HG02759 (cell line): Measurements from ENCODE around the gene LZTS3.
A peak's percentile ranks its signal among the peaks of the same experiment; 100 is the strongest.
"Not testable (repeated sequence)": the region's sequence is repeated elsewhere in the genome, so short reads cannot be mapped to it uniquely, and the experiment has no call there.

Experiments
- ATAC-seq: cut with Tn5 transposase; IDR thresholded peaks from one replicate; pipeline ENCODE4 v1.9.1; 2021; ENCODE audit warnings: mild to moderate bottlenecking, moderate library complexity; ENCODE audit not compliant: unreplicated experiment

Gene LZTS3

DNA sequence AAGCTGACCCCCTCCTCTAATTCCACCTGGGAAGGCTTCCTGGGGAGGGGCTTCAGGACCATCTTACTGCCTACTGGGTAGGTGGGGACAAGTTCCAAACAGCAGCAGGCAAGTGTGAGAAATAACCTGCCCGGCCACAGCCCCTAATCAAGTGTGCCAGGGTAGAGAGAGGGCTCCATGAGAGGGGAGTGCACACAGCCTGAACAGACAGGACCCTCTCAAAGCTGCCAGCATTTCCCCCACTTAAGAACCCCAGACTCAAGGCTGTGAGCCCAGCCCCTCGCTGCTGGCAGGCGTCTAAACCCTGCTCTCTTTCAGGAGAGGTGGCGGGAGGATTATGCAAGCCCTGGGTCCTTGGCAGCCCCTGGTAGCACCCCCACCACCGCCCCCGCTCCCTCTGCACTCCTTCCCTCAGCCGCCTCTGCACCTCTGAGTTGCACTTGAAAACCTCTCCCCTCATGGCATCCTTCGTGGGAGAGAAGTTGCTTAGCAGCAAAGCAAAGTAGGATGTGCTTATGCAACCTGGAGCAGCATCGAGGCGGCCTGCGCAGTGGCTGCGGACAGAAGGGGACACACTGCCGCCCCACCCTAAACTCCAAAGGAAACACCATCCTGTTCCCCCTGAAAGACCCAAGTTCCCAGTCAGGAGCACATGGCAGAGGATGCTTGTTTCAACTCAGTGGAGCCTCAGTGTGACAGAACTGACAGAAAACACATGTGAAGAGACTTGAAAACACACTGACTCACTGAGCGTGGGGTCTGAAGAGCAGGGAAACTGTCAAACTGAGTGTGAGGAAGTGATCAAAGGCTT lies 20.7 kb upstream of the LZTS3 start:
- no peak for ATAC-seq

DNA sequence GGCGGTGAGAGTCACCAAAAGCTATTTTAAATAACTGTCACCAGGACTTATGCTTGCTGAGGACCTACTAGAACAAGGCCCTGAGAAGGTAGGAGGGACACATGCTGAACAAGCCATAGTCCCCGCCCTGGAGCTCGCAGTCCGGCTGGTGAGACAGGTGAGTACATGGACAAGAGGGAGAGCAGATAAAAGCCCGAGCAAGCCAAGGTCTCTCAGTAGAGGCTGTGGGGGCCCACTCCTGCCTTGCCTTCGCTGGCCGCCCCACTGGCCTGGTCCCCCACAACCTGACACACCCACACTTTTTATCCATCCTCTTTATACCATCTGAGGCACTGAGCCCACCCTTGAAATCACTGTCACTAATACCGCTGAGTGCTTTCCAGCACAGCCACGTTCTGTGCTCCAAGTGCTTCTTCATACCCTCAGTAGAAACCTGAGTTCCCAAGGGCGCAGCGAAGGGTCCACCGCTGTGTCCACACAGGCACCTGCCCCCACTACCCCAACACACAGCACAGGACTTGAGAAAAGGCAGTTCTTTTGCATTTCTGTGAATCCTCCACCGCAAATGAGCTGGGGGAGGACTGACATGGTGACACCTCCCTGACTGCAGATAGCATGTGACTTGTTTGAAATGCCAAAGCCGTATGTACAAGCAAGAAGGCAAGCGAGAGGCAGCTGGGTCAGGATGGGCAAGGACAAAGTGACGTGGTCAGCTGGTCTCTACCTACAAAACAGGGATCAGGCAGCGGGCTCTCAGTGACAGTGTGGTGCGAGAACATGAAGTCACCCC lies 19.1 kb upstream of the LZTS3 start:
- ATAC-seq, result no peak

DNA sequence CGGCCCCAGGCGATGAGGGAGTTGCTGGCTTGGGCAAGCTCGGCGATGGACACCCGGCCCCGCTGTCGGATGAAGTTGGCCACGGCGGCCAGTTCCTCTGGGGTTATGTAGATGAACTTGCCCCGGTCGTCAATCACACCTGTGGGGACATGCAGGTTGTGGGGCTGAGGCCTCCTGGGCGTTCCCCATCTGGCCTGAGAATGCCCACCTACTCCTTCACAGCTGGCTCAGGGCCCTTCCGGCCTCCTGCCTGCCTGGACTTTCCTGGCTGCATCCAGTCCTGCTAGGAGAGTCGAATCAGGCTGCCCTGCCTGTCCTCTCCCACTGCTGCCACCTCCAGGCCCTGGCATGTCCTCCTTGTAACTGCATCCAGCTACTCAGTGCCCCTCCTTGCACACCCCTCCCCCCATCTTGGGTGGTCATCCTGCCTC lies 17.3 kb upstream of the LZTS3 start:
- ATAC-seq, result no peak

DNA sequence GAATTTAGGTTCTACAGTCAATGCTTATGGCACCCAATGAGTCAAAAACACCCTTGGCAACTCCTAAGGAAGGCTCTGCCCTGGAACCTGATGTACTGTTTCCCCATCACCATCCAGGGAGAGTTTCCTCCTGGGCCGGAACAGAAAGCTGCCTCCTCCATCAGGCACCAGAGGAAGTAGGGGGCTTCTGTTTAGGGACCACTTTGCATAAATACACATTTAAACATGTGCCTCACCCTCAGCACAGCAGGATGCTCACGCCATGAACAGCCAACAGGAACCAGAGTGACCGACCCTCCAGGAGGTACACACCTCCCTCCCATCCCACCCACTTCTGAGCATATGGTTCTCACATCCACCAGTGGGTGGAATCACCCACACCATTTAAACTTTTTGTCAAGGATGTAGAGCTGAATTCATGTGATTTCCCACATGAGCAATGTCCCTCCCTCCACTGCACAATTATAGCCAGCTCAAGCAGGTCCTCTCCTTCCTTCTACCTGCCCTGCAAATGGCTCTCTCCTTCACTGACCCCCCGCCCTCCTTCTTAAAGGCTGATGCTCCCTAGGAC lies 16.3 kb upstream of the LZTS3 start:
- ATAC-seq, result no peak

DNA sequence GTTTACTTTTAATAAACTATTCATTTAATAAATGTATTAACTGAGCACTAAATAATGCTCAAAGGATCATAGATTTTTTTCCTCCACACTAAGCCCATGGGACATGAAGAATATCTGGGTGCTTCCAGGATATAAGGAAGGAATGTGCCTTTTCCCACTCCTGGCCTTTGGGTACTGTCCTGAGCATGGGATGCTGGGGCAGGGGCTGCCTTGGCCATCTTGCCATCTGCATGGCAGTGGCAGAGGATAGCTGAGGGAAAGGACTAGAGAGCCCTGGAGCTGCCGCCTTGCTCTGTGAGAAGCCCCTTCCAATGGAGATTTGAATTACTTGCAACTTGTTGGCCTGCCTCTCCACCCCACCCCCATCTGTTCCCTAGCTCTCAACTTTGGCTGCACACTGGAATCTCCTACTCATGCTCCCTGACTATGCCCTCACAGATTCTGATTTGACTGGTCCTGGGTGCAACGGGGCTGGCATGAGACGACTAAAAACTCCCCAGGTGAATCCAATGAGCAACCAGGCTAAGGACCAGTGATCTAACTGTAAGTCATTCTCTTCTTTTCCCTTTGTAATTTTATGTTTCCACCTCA lies 15.6 kb upstream of the LZTS3 start:
- no peak for ATAC-seq

DNA sequence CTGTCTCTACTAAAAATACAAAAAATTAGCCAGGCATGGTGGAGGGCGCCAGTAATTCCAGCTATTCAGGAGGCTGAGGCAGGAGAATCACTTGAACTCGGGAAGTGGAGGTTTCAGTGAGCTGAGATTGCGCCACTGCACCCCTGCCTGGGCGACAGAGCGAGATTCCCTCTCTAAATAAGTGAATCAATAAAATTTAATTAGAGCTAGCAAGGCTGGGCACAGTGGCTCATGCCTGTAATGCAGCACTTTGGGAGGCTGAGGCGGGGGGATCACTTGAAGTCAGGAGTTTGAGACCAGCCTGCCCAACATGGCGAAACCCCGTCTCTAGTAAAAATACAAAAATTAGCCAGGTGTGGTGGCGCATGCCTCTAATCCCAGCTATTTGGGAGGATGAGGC lies 14.5 kb upstream of the LZTS3 start:
- not testable (repeated sequence) for ATAC-seq

DNA sequence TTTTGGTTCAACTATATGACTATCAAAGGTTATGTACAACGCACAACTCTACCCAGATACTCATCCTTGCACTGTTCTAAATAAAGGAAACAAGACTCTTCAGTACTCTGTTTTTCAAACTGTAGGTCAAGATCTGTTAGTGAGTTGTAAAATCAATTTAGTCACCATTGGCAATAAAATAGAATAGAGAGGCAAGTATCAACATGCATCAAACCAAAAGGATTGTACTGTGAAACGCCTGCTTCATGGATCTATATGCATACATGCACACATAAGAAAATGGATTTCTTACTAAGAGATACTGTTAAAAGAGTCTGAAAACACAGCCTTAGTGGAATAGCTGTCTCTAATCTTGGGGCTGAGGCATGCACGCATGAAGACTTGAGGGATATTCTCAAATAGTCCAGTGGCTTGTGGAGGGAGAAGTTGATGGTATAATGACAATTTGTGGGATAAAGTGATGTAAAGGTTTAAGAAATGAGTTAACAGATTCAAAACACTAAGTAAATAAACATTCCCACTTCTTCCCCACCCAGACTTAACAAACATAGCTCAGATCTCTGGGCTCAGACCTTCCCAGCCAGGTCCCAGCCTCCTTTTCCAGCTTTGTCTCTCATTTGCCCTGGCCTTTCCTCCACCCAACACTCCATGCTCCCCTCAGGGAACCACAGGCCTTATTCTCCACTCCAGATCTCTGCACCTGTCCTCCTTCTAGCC lies 10.7 kb upstream of the LZTS3 start:
- ATAC-seq, result no peak

DNA sequence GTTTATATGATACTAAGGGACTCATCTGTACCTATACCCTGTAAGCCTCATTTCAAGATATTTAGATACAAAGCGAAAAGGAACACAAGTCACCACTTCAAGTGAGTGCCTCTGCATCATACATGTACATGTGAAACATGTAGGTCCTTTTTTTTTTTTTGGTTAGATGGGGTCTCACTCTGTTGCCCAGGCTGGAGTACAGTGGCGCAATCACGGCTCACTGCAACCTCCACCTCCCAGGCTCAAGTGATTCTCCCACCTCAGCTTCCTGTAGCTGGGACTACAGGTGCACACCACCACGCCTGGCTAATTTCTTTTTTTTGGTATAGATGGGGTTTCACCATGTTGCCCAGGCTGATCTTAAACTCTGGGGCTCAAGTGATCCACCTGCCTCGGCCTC lies 9.1 kb upstream of the LZTS3 start:
- ATAC-seq, result not testable (repeated sequence)

DNA sequence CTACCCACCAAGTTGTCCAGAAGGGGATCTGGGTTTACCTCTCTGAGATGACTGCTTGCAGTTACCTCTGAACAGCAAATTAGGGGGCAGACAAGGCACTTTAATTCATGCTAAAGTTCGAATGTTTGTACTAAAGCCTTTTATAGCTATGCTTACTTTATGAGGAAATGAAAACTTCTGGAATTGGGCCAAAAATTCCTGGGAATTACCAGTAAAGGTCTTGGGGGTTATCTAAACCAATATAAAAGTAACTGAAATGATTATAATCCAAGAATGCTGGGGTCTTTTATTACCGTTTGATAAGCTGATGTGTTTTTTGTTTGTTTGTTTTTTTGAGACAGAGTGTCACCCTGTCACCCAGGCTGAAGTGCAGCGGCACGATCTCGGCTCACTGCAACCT lies 7.9 kb upstream of the LZTS3 start:
- no peak for ATAC-seq

DNA sequence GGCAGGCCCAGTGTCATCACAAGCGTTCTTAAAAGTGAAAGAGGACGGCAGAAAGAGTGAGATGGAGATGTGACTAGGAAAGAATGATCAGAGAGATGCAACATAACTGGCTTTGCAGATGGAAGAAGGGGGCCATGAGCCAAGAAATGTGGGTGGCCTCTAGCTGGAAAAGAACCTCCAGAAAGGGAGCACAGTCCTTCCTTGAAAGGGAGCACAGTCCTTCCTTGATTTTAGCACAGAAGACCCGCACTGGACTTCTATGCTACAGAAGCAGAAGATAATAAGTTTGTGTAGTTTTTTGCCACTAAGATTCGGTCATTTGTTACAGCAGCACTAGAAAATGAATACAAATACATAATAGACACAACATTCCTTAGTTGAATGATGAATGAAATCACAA lies 7.0 kb upstream of the LZTS3 start:
- no peak for ATAC-seq

DNA sequence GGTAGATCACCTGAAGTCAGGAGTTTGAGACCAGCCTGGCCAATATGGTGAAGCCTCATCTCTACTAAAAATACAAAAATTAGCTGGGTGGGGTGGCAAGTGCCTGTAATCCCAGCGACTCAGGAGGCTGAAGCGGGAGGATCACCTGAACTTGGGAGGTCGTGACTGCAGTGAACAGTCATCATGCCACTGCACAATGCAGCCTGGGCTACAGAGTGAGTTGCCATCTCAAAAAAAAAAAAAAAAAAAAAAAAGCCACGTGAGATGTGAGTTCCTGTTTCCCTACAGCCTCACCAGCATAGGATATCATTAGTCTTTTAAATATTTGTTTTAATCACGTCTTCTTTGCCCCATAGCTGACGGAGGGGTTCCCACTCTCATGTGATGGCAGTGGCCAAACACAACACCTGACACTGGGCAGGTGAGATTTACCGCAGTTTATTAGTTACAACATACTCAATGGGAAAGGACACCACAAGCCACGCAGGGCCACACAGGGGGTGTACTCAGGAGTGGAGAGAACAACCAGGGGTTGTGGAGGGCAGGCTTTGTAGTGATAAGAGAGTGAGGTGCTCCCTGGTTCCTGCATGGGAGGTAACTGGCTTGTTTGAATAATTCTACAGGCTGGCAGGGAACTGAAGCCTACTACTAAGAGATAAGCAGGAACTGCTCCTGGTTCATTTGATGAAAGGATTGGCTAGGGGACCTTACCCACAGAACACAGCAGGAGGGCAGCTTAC lies 4.6 kb upstream of the LZTS3 start:
- ATAC-seq, result no peak

DNA sequence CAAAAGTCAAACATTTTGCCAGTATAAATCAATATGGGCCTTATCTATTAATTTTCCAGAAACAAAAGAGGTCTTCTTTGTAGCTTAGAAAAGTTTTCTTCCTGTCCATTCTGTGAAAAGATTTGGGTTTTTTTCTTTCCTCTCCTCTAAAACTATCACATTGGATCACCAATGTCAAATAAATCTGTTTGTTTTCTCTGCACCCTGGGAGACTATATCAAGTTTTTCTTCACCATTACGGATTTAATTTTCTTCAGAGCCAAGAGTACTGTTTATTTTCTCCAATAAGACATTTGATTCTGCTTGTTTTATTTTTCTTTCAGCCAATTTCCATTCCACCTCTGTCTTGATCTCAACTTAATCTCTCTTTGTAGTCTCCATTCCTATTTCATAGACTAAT lies 1.9 kb upstream of the LZTS3 start:
- ATAC-seq, result no peak

DNA sequence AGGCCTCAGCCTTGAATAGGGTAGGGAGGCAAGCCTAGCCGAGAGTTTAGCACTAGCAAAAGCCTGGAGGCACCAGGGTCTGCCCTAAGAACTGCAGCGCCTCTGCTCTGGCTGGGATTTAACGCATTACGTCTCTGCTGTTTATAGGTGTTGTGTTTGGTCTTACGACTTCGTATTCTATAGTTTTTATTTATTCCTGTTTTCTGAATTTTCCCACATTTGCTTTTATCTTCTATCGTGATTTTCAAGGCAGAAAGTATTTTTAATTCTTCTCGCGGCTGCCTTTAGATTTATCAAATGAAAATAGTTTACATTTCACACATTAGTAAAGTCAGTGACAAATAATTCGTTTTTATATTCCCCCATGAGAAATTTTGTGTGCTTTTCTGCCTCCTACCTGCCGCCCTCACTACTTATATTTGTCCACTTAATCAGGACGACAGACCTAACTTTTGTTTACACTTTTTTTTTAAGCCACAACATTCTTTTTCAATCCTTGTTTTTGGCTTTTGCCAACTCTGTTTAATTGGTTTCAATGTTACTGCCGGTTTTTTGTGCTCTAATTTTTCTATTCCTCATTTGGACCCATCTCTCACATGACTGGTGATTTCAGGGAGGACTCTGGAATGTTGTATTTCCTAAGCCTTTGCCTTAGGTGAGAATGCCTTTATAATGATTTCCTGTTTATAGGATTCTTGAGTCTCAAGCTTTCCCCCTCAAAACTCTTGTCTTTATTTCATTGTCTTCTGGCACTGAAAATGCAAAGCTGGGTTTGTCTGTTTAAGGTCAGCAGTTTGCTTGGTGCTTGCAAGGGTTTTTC lies 1.3 kb upstream of the LZTS3 start:
- no peak for ATAC-seq

DNA sequence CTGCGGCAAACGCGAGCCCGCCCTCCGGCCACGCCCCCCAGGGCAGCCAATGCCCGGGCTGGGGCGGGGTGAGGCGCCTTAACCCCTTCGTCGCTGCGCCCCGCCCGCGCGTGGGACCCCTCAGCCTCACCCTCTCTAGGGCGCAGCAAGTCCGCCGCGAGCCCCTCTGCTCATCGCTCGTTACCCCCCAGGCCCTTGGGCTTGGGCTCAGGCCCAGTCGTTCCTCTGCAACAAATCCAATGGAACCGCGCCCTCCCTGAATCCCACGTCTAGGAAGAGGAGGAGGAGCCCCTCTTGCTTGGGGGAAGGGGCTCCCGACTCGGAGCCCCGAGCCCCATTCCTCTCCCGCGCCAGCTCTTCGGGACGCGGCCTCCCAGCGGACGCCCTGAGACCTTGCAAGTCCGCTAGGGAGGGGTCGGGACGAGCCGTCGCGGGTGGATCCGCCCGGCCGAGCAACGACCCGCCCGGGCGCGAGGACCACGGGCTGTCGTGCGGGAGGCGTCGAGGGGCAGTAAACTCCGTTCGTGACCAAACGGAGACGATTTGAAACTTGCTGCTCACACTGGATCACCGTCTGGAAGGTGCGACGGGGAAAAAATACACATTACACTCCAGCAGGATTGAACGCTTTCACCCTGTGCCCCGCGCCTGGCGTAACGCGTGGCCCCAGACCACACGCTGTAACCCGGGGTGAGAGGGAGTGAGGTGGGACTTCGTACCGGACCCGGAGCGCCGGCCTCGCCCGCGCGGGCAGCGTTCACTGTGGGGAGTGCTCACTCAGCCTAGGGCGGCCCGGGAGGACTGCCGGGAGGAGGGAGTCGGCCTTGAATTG lies 477 bp upstream of the LZTS3 start:
- peak; percentile 94 for ATAC-seq

DNA sequence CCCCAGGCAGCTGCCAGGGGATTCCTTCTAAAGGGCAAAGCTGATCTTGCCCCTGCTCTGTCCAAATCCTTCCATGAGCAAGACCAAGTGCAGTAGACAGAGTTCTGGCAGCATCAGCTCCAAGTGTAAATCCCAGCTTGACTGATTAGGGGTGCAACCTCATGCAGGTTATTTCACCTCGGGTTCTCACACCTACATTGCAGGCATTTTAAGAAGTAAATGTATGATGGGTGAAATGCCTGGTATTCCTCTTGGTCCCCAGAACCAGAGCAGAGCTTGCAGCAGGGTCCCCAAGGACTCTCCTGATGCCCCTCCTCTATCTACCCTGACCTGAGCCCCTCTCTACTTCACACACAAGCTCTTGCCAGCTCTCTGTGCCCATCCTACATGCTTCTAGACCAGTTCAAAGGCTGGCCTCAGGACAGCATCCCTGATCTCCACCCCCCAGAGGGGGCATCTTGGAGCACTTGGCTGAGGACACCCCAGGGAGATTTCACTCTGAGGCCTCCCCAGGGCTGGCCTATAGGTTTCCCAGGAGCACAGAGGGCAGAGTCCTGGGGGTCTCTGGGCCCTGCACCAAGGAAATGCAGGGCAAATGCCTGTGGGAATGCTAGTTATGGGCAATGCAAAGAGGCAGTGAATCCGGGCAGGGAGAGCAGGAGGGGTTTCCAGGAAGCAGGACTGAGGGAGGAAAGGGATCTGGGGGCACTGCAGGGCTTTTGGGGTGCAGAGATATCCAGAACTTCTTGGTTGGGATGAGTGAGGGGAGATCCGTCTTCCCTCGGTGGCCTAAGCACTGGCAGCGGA lies 1.0 kb downstream of the LZTS3 start:
- ATAC-seq, result no peak

DNA sequence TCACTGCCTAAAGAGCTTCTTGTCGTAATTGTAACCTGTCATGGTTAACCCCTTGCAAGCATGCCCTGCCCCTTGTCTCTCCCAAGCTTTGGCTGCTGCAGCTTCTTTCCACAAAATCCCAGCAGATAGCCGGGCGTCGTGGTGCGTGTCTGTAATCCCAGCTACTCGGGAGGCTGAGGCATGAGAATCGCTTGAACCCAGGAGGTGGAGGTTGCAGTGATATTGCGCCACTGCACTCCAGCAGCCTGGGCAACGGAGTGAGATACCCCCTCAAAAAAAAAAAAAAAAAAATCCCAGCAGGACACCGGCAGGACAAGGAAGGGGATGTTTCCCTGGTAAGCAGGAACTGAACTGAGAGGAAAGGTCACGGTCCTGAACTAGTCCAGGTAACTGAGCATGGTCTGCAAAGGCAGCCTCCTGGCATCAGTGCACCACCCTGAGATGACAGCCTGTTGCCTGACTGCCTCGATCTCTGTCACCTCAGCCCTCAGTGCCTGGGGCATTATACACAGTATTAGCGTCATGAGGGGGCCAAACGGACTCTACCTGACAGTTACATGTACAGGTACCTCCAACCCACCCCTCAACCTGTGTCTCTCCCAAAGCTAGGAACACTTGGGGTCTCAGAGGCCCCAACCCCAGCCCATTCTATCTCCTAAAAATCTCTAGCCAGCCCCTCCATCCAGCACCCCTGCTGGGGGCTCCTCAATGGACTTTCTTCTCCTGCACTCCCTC lies 1.8 kb downstream of the LZTS3 start:
- no peak for ATAC-seq
